A549 (cell line): ENCODE measurements around the gene SHQ1. TPM values are rescaled to one million over a fixed set of nuclear protein-coding genes. Genes with fewer than 3 reads are reported as not detected.

Experiments
- ATAC-seq, 2 experiments: fragments of 200-7000 bp in 1 of 2; fragments of >200 bp in 1 of 2; cut with Nextera tagmentation in 1 of 2; cut with Tn5 transposase in 1 of 2; 3 replicates each; pipeline versions ENCODE4 v1.8.0 to v1.9.1; 2018 to 2020; ENCODE audit warnings: mild to moderate bottlenecking in 1 of 2, moderate library complexity in 1 of 2
- CTCF ChIA-PET: fragments of 300-600 bp; sonication (Branson Sonifier 250); formaldehyde crosslinking; extraction: SDS; loops from one replicate; lab custom pipeline; 2021; ENCODE audit warnings: antibody characterized with exemption, inconsistent platforms; lab: Yijun Ruan, JAX
- POLR2A ChIA-PET: fragments of 350-600 bp; formaldehyde crosslinking; extraction: SDS; loops from one replicate; lab custom pipeline; 2021; ENCODE audit warnings: antibody characterized with exemption, inconsistent platforms; lab: Yijun Ruan, JAX
- DNase-seq, 2 experiments: peaks; one replicate each; pipeline versions ENCODE4 v3.0.0 to v3.0.0-alpha.2; 2011 to 2016; ENCODE audit warnings: low read depth in 1 of 2, low spot score in 1 of 2
- FAIRE-seq: peaks from 2 replicates; lab custom pipeline; 2011; peaks lifted over from hg19 to GRCh38; lab: Jason Lieb, UNC
- H3K27ac ChIP-seq, 2 experiments: fragments of >200 bp; sonication (Bioruptor Twin); formaldehyde crosslinking; 3 replicates each; pipeline ENCODE4 v1.5.1; 2016 to 2017
- H3K4me1 ChIP-seq: fragments of >200 bp; sonication (Bioruptor Twin); formaldehyde crosslinking; 3 replicates; pipeline ENCODE4 v1.6.1; 2016
- H3K4me2 ChIP-seq: fragments of >200 bp; sonication (Bioruptor Twin); formaldehyde crosslinking; 3 replicates; pipeline ENCODE4 v1.6.1; 2016
- H3K4me3 ChIP-seq: fragments of >200 bp; sonication (Bioruptor Twin); formaldehyde crosslinking; 3 replicates; pipeline ENCODE4 v1.5.1; 2016
- H3K9me3 ChIP-seq: fragments of >200 bp; sonication (Bioruptor Twin); formaldehyde crosslinking; 3 replicates; pipeline ENCODE4 v1.6.1; 2016
- CBX2 ChIP-seq: fragments of 200-600 bp; sonication (generic); IDR thresholded peaks from 2 replicates; pipeline ENCODE4 v1.6.1; 2016; ENCODE audit warnings: low read depth, mild to moderate bottlenecking, borderline replicate concordance
- CTCF ChIP-seq: fragments of >200 bp; sonication (Bioruptor Twin); formaldehyde crosslinking; IDR thresholded peaks from 3 replicates; pipeline ENCODE4 v1.5.1; 2016
- ELK1 ChIP-seq: fragments of 150-350 bp; IDR thresholded peaks from 2 replicates; pipeline ENCODE4 v1.6.1; 2014; ENCODE audit warnings: low read depth, mild to moderate bottlenecking, low read length
- FOSB ChIP-seq: fragments of 250-450 bp; sonication (Bioruptor Pico); IDR thresholded peaks from 2 replicates; pipeline ENCODE4 v1.5.0; 2020; ENCODE audit warnings: mild to moderate bottlenecking, moderate library complexity
- FOSL2 ChIP-seq, 2 experiments: fragments of 450-650 bp in 1 of 2; fragments of >200 bp in 1 of 2; sonication (Bioruptor Twin) in 1 of 2; formaldehyde crosslinking; IDR thresholded peaks; 2 replicates each; pipeline versions ENCODE4 v1.5.0 to v1.6.1; 2016 to 2020; ENCODE audit warnings: mild to moderate bottlenecking in 1 of 2, moderate library complexity in 1 of 2
- FOXS1 ChIP-seq: fragments of 250-450 bp; sonication (Bioruptor Pico); IDR thresholded peaks from 2 replicates; pipeline ENCODE4 v1.5.0; 2020; ENCODE audit warnings: mild to moderate bottlenecking, moderate library complexity
- HDAC2 ChIP-seq: fragments of 200-600 bp; sonication (generic); IDR thresholded peaks from 2 replicates; pipeline ENCODE4 v1.6.1; 2016
- HES2 ChIP-seq: fragments of >200 bp; sonication (Bioruptor Twin); formaldehyde crosslinking; IDR thresholded peaks from 2 replicates; pipeline ENCODE4 v1.6.1; 2016
- HEYL ChIP-seq: fragments of 250-450 bp; sonication (Bioruptor Pico); IDR thresholded peaks from 2 replicates; pipeline ENCODE4 v1.8.0; 2021; ENCODE audit warnings: mild to moderate bottlenecking, moderate library complexity
- JUN ChIP-seq, 2 experiments: fragments of >200 bp; sonication (Bioruptor Twin); formaldehyde crosslinking; IDR thresholded peaks; 2 replicates in 1 of 2; 3 replicates in 1 of 2; pipeline ENCODE4 v1.6.1; 2016 to 2017
- JUNB ChIP-seq: fragments of >200 bp; sonication (Bioruptor Twin); formaldehyde crosslinking; IDR thresholded peaks from 2 replicates; pipeline ENCODE4 v1.6.1; 2016
- KDM5A ChIP-seq: fragments of 200-600 bp; sonication (generic); IDR thresholded peaks from 2 replicates; pipeline ENCODE4 v1.6.1; 2016; ENCODE audit warnings: antibody characterized with exemption, mild to moderate bottlenecking
- MAZ ChIP-seq: fragments of 150-350 bp; IDR thresholded peaks from 2 replicates; pipeline ENCODE4 v1.6.1; 2014; ENCODE audit warnings: antibody characterized with exemption, low read depth, low read length, borderline replicate concordance
- MYC ChIP-seq: IDR thresholded peaks from 2 replicates; pipeline ENCODE4 v1.6.1; 2012; ENCODE audit warnings: mild to moderate bottlenecking, inconsistent platforms, low read length, improper control_type of control experiment, borderline replicate concordance
- NR3C1 ChIP-seq: fragments of >200 bp; sonication (Bioruptor Twin); formaldehyde crosslinking; IDR thresholded peaks from 3 replicates; pipeline ENCODE4 v1.6.1; 2017
- PHF8 ChIP-seq: fragments of 200-600 bp; sonication (generic); IDR thresholded peaks from 2 replicates; pipeline ENCODE4 v1.6.1; 2016; ENCODE audit warnings: low read depth, mild to moderate bottlenecking, antibody characterized with exemption, moderate library complexity, borderline replicate concordance
- RAD21 ChIP-seq, 2 experiments: fragments of >200 bp in 1 of 2; sonication (Bioruptor Twin) in 1 of 2; formaldehyde crosslinking in 1 of 2; IDR thresholded peaks in 1 of 2; conservative IDR thresholded peaks in 1 of 2; 2 replicates in 1 of 2; 3 replicates in 1 of 2; pipeline ENCODE4 v1.6.1; 2012 to 2018; ENCODE audit warnings: inconsistent platforms in 1 of 2
- RARB ChIP-seq: fragments of 250-450 bp; sonication (Bioruptor Pico); IDR thresholded peaks from 2 replicates; pipeline ENCODE4 v1.8.0; 2021; ENCODE audit warnings: mild to moderate bottlenecking, moderate library complexity
- RCOR1 ChIP-seq: fragments of 150-350 bp; IDR thresholded peaks from 2 replicates; pipeline ENCODE4 v1.6.1; 2014; ENCODE audit warnings: antibody characterized with exemption, low read length, low read depth
- SMC3 ChIP-seq: fragments of >200 bp; sonication (Bioruptor Twin); formaldehyde crosslinking; IDR thresholded peaks from 3 replicates; pipeline ENCODE4 v1.6.1; 2018; ENCODE audit warnings: inconsistent platforms
- SREBF2 ChIP-seq: fragments of 450-650 bp; IDR thresholded peaks from 2 replicates; pipeline ENCODE4 v1.6.1; 2014; ENCODE audit warnings: mild to moderate bottlenecking, moderate library complexity
- TP53 ChIP-seq: fragments of 250-450 bp; sonication (Bioruptor Pico); IDR thresholded peaks from 2 replicates; pipeline ENCODE4 v1.5.0; 2021; ENCODE audit warnings: mild to moderate bottlenecking, moderate library complexity
- ZC3H11A ChIP-seq: fragments of 450-650 bp; IDR thresholded peaks from 2 replicates; pipeline ENCODE4 v1.6.1; 2014; ENCODE audit warnings: antibody characterized with exemption, mild to moderate bottlenecking
- WGBS: methylation state at CpG from one replicate; pipeline ENCODE4 v1.1.6; 2017; ENCODE audit errors: missing lambda C conversion rate; 5-methylcytosine and 5-hydroxymethylcytosine counted together
- polyA plus RNA-seq, 4 experiments: library from polyadenylated mRNA; depleted of rRNA in 3 of 4; stranded (reverse); fragments of >200 nt; fragmentation: RNase III in 1 of 4; extraction: RNeasy Plus Mini Kit Qiagen cat#74134 plus additional on column Dnase treatment in 1 of 4; gene quantifications; 2 replicates in 3 of 4; 3 replicates in 1 of 4; pipeline ENCODE4 v1.2.3, GENCODE V29; 2011 to 2017
- TF ChIP-seq, protein P1 (sequence below): fragments of 200-600 bp; sonication (generic); IDR thresholded peaks from 2 replicates; pipeline ENCODE4 v1.6.1; 2016; ENCODE audit warnings: antibody characterized with exemption, mild to moderate bottlenecking, moderate library complexity

Gene SHQ1
- polyA plus RNA-seq, 2 of the 4 experiments (the other 2 are of a cell fraction), result 18.0 to 22.2 TPM

- H3K4me2 ChIP-seq, result no peak overlapping the region
- ChIA-PET CTCF (interaction anchor here (0.9 kb wide), 1 partner anchor 9 kb away, joined by 3 read pairs; no protein-coding TSS in a partner anchor), POLR2A (no interaction called here)
- no peak for FAIRE-seq
- H3K9me3 ChIP-seq, result no peaks in the 10 kb centered on the region
- no peak overlapping the region for H3K4me3 ChIP-seq
- TF ChIP-seq ELK1, result no peak
- no peak for TF ChIP-seq FOXS1 (CRISPR knock-in tag)
- no peak for TF ChIP-seq JUN (IDR thresholded peaks at IDR 0.05)
- no peak for TF ChIP-seq HES2
- no peak for TF ChIP-seq RCOR1
- TF ChIP-seq MAZ, result no peak
- no peak for TF ChIP-seq CBX2
- no peak for ATAC-seq
- WGBS, result 86% methylated on average over 8 of the region's 8 CpGs
- no peak overlapping the region for H3K27ac ChIP-seq
- H3K4me1 ChIP-seq, result no peaks in the 10 kb centered on the region
- DNase-seq, result no peak
Measured at GRCh38 chr3:72763751-72764440, 84.3 kb downstream of the SHQ1 start.

DNA sequence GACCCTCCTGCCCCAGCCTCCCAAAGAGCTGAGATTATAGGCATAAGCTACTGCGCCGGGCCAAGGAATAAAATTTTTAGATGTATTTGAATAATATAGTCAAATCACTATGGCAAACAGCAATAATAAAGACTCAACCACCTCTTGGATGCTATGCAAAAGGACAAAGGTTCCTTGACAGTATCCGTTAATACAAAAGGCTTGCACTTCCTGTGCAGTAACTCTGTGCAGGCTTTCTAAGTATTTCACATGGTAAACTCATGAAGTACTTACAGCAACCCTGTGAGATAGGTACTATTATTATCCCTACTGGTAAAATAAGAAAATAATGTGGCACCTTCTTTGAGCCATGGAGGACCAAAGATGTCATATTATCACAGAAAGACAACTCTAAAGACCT is 86.8 kb downstream of the SHQ1 start:
- no peak for TF ChIP-seq HES2
- TF ChIP-seq ZC3H11A, result no peak
- TF ChIP-seq RAD21 (conservative IDR thresholded peaks at IDR 0.05 in 1 of 2, IDR thresholded peaks at IDR 0.05 in 1 of 2), result no peak
- no peak for TF ChIP-seq HEYL
- TF ChIP-seq ELK1, result no peak
- no peak for TF ChIP-seq SREBF2
- no peak for TF ChIP-seq SMC3
- TF ChIP-seq CBX2, result no peak
- no peak for TF ChIP-seq MYC
- TF ChIP-seq JUNB, result no peak
- no peak for TF ChIP-seq KDM5A
- TF ChIP-seq, protein P1, sequence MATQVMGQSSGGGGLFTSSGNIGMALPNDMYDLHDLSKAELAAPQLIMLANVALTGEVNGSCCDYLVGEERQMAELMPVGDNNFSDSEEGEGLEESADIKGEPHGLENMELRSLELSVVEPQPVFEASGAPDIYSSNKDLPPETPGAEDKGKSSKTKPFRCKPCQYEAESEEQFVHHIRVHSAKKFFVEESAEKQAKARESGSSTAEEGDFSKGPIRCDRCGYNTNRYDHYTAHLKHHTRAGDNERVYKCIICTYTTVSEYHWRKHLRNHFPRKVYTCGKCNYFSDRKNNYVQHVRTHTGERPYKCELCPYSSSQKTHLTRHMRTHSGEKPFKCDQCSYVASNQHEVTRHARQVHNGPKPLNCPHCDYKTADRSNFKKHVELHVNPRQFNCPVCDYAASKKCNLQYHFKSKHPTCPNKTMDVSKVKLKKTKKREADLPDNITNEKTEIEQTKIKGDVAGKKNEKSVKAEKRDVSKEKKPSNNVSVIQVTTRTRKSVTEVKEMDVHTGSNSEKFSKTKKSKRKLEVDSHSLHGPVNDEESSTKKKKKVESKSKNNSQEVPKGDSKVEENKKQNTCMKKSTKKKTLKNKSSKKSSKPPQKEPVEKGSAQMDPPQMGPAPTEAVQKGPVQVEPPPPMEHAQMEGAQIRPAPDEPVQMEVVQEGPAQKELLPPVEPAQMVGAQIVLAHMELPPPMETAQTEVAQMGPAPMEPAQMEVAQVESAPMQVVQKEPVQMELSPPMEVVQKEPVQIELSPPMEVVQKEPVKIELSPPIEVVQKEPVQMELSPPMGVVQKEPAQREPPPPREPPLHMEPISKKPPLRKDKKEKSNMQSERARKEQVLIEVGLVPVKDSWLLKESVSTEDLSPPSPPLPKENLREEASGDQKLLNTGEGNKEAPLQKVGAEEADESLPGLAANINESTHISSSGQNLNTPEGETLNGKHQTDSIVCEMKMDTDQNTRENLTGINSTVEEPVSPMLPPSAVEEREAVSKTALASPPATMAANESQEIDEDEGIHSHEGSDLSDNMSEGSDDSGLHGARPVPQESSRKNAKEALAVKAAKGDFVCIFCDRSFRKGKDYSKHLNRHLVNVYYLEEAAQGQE, result no peak
- no peak for TF ChIP-seq FOSL2 (IDR thresholded peaks at IDR 0.05)
- TF ChIP-seq FOSL2 (CRISPR knock-in tag; IDR thresholded peaks at IDR 0.05), result no peak
- TF ChIP-seq RARB (CRISPR knock-in tag), result no peak
- no peak for TF ChIP-seq FOSB (CRISPR knock-in tag)
- no peak for TF ChIP-seq CTCF
- TF ChIP-seq TP53 (CRISPR knock-in tag), result no peak
- no peak for TF ChIP-seq PHF8
- no peak for TF ChIP-seq HDAC2
- no peak for TF ChIP-seq NR3C1
- CTCF ChIA-PET, result interaction anchor here (1.0 to 1.5 kb wide), 3 partner anchors 24 to 711 kb away, joined by 3 to 4 read pairs (median 4); no protein-coding TSS in a partner anchor
- Histone ChIP-seq H3K4me2 (no peak overlapping the region), H3K9me3 (no peaks in the 10 kb centered on the region), H3K4me1 (no peaks in the 10 kb centered on the region), H3K4me3 (no peak overlapping the region), H3K27ac (no peak overlapping the region)
- POLR2A ChIA-PET, result no interaction called here
- no peak for FAIRE-seq
- ATAC-seq, result no peak
- 93% methylated on average over 3 of the region's 3 CpGs for WGBS
- DNase-seq, result no peak
